Middle frontal gyrus (tissue), 1 donor: ENCODE data around the gene CDO1.

Experiments used
- DNase-seq: peaks from one replicate; pipeline ENCODE4 v3.0.0-alpha.2; 2015; ENCODE audit warnings: low spot score; ENCODE audit errors: extremely low spot score

The CDO1 gene

DNA sequence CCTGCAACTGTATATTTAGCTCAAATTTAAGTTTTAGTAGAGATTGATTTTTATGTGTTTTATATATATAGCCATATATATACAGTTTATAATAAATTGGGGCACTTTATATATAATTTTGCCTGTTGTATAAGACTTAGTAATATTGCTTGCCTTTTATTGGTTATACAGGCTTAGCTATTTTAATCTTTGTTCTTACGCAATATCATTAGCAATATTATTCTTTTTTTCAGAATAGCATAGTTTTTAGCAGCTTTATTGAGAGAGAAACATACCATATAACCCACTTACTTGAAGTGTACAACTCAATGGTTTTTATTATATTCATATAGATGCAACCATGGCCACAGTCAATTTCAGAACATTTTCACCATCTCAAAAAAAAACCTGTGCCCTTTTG is 28.0 kb downstream of the CDO1 start:
- no peak for DNase-seq

DNA sequence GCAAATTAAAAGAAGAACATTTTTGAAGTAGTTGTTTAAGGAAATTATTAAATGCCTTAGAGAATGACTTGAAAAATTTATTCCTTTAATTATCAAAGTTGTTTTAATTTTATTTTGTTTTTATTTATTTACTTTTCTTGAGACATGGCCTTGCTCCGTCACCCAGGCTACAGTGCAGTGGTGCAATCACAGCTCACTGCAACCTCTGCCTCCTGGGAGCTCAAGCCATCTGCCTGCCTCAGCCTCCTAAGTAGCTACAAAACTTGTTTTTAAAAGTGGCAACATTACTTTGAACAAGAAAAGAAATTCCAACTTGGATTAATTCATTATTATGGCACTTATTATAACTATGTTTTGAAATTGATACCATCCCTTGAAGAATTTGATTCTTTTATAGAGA is 29.0 kb downstream of the CDO1 start:
- no peak for DNase-seq

DNA sequence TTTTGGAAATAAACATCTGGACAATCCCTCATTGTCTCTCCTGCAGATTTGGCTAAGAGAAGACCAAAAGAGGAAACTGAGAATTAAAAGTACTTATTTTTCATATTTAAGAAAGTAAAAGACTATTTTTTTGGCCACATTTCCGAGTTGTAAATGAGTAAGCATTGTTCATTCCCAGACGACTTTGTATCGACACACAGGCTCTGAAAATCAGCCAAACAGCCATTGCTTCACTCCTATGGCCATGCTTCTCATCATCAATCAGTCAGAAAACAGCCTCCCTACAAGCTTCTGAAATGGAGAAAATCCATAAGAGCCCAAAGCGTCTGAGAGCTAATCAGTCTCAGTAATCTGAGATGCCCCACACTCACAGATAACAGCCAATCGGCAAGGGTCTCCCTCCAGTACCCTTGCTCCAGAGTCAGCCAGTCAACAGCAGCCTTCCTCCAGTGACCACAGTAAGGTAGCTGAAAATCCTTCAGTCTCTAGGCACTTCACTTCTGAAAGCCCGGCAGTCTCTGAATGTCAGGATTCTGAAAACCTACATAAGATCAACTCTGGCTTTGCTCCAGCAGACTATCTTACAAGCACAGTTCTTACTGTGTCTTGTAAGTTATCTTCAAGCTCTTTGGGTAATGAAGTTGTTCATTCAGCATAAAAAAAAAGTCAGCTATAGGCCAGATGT is 30.9 kb downstream of the CDO1 start:
- DNase-seq, result no peak

DNA sequence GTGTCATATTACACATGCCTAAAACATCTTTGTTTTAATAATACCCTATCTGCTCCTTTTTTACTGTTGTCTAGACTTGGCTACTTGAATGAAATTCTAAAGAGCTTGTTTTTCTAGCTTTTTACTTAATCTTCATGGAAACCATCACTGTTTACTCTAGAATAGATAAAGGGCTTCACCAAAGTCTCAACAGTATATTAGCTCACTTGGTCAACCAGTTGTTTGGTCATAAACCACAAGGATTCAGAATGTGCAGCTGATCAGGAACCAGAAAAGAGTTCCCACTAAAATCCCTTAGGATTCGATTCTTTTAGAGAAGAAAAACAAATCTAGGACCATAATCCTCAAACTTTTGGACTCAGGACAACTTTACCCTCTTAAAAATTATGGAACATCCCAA is 38.0 kb downstream of the CDO1 start:
- no peak for DNase-seq

DNA sequence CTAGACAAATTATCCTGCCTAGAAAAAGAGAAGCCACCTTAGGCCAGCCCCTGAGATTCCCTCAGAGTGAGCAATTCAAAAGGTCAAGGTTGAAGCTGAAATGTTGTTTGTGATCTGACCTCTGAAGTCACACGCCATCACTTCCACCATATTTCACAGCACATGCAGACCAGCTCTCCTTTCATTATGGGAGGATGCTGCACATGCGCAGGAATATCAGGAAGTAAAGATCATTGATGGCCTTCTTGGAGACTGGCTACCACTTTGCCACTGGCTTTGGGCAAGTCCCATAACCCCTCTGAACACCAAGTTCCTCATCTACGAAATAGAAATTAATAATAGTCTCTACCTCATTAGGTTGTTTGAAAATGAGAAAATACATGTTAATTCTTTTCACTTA is 39.5 kb downstream of the CDO1 start:
- DNase-seq, result no peak

DNA sequence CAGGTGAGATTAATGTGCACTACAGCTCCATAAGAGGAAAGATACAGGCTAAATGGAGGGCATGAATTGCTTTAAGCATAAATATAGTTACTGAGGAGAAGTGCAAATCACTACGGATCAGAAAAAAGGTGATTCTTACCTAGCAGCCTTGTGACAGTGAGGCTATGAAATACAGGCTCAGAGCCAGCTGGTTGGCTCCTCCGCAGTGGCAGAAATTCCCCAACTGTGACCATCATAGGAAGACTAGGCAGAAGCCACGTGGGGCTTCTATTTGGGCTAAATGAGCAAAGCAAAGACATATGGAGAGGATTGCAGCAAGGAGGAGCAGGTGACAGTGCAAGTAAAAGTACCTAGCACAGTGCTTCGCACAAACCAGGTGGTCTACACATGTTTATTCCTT is 40.5 kb downstream of the CDO1 start:
- no peak for DNase-seq

DNA sequence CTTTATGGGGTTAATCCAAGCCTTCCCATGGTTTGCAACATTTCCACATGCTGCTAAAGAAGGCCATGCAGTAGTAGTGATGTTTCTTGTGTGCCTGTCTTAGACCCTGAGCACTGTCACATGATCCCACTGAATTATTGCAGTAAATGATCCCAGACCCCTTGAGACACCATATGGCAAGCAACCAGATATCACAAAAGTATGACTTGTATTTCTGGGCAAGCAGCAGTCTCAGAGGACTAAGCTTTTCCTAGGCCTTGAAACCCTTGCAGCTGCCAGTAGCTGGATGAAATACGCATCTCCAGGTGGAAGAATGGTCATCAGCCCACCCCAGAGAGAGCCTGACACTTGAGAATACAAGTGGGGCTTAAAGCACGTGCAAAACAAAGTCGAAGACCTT is 41.8 kb downstream of the CDO1 start:
- DNase-seq, result no peak

DNA sequence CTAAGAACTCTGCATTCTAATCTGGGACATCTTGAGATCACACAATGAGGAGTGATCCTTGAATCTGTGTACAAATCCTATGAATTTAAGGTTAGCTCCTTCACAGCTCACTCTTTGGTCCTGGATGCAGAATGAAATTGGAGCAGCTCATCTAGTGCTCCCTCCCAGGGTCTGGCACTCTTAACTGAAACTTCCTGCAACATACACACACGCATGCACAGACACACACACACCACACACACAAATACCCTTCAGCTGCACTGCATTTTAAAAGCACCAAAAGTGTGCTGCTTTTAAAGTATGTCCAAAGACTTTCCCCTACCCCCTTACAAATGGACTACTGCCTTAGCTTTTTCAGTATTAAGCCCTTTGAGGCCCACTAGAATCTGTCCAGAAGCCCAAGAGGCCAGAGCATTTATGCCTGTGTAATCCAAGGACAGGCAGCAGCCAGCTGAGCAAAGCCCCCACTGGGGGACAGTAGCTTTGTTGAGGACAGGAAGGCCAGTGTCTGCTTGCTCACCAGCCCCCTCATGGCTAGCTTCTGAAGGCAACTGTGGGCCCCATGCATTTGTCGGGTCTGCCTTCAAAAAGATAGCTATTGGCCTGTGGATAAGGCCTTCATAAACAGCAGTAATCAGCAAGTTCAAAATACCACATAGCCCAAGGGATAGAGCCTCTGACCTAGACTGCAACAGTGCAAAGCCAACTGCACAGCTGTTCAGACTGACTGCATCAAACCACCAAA is 43.6 kb downstream of the CDO1 start:
- DNase-seq, result no peak

DNA sequence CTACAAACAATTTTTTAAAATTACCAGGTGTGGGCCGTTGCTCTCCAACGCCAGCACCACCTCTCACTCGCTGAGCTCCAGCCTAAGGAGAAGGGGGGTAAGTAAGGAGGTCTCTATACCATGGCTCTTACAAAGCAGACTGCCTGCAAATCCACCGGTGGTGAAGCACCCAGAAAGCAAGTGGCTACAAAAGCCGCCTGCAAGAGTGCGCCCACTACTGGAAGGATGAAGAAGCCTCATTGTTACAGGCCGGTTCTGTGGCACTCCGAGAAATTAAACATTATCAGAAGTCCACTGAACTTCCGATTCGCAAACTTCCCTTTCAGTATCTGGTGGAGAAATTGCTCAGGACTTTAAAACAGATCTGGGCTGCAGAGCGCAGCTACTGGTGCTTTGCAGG is 46.0 kb downstream of the CDO1 start:
- no peak for DNase-seq

DNA sequence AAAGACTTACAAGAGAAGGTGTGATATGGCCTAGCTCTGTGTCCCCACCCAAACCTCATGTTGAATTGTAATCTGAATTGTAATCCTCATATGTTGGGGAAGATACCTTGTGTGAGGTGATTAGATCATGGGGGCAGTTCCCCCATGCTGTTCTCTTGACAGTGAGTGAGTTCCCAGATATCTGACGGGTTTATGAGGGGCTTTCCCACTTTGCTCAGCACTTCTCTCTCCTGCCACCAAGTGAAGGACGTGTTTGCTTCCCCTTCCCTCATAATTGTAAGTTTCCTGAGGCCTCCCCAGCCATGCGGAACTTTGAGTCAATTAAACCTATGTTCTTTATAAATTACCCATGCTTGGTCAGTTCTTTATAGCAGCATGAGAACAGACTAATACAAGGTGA is 49.0 kb downstream of the CDO1 start:
- no peak for DNase-seq

DNA sequence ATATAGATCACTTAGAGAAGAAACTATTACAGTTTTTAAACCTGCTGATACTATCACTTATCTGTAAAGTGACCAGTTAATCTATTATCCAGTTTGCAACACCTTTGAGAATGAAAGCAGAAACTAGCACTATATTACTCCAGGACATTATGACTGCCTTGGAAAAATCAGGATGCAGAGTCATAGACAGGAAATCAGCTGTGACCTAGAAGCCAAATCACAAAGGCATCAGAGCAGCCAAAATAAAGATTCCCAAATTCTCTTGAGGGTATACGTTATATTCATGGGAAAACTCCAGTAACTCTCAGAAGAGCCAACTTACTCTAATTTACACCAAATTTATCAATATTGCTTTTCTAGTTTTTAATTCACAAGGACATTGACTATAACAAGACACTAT is 49.9 kb downstream of the CDO1 start:
- DNase-seq, result no peak

DNA sequence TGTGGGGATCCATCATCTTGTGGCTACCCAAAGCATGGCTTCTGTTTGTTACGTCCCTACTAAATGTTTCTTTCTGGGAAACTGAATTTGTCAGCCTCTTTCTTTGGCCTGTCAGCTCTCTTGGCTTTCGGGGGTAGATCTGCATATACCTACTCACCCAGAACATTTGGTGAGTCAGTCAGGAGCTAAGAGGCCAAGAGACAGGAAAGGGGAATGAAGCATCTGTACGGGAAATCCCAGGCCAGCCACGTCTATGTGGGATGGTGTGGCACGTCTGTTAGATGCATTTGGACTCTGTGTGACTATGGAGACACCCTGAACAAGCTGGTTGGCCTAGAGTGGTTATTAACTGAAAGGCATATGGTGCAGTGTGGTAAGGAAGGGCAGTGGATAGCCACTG is 58.1 kb downstream of the CDO1 start:
- no peak for DNase-seq

DNA sequence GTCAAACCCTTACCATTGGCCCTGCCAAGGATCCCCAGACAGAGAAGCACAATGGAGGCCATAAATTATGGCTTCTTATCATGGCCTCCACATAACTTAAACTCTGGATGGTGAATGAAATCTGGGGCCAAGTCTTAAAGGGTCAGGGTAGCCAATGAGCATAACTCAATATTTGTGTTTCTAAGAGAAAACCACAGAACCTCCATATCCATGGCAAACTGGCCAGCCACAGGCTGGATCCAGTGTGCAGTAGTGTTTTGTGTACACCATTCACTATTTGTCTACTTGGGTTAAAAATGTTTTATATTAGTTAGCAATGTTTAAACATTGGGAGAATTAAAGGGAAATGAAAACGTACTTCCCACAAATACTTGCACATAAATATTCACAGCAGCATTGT is 60.8 kb downstream of the CDO1 start:
- no peak for DNase-seq
